GM12878 (cell line): ENCODE measurements around the gene SLC22A23. TPM values are rescaled to one million over a fixed set of nuclear protein-coding genes. Genes with fewer than 3 reads are reported as not detected.

ENCODE experiments used
- ATAC-seq: fragments of 200-7000 bp; cut with Tn5 transposase; 3 replicates; pipeline ENCODE4 v1.9.1; 2020; ENCODE audit warnings: mild to moderate bottlenecking, moderate library complexity
- BruUV-seq: library from RNA; stranded (reverse); fragments of 400-500 nt; replicated peaks from 2 replicates; lab custom pipeline; 2021; lab: Mats Ljungman, UMichigan
- CTCF ChIA-PET: fragments of 300-600 bp; sonication (Branson Sonifier 250); formaldehyde crosslinking; extraction: SDS; loops from one replicate; lab custom pipeline; 2021; ENCODE audit warnings: inconsistent platforms; lab: Yijun Ruan, JAX
- POLR2A ChIA-PET: fragments of 350-600 bp; formaldehyde crosslinking; extraction: SDS; loops from one replicate; lab custom pipeline; 2021; ENCODE audit warnings: inconsistent platforms; lab: Charles Lee
- RAD21 ChIA-PET: fragments of 300-600 bp; sonication (Branson Sonifier 250); formaldehyde crosslinking; loops from one replicate; lab custom pipeline; 2023; ENCODE audit warnings: antibody characterized with exemption; ENCODE audit not compliant: unreplicated experiment; lab: Charles Lee
- SMC1A ChIA-PET: fragments of 300-600 bp; sonication (Branson Sonifier 250); formaldehyde crosslinking; loops from one replicate; lab custom pipeline; 2023; ENCODE audit not compliant: unreplicated experiment, uncharacterized antibody; lab: Charles Lee
- DNase-seq: peaks from one replicate; pipeline ENCODE4 v3.0.0-alpha.2; 2011; ENCODE audit warnings: low read depth, low spot score
- FAIRE-seq: peaks from 3 replicates; lab custom pipeline; 2011; peaks lifted over from hg19 to GRCh38; lab: Jason Lieb, UNC
- H2AFZ ChIP-seq: 2 replicates; pipeline ENCODE4 v1.6.0; 2011; ENCODE audit warnings: low read depth, low read length, control low read depth; ENCODE audit not compliant: control insufficient read depth
- H3K27ac ChIP-seq: 2 replicates; pipeline ENCODE4 v1.5.1; 2011; ENCODE audit warnings: control low read depth; ENCODE audit not compliant: control insufficient read depth, insufficient read depth
- H3K27me3 ChIP-seq, 2 experiments: replicated peaks in 1 of 2; 2 replicates each; pipeline versions ENCODE4 v1.6.0 to v1.6.1; 2011; ENCODE audit warnings: low read length in 1 of 2; ENCODE audit not compliant: control insufficient read depth in 2 of 2, insufficient read depth in 2 of 2
- H3K36me3 ChIP-seq, 2 experiments: 2 replicates each; pipeline ENCODE4 v1.5.1; 2011; ENCODE audit warnings: low read length in 1 of 2; ENCODE audit not compliant: control insufficient read depth in 2 of 2, insufficient read depth in 2 of 2
- H3K4me1 ChIP-seq: 2 replicates; pipeline ENCODE4 v1.6.1; 2011; ENCODE audit warnings: mild to moderate bottlenecking, low read length, moderate library complexity, mixed read lengths; ENCODE audit not compliant: control insufficient read depth, insufficient read depth
- H3K4me2 ChIP-seq: 2 replicates; pipeline ENCODE4 v1.6.0; 2011; ENCODE audit warnings: control low read depth; ENCODE audit not compliant: control insufficient read depth, insufficient read depth
- H3K4me3 ChIP-seq: fragments of 200-600 bp; sonication (generic); 2 replicates; pipeline ENCODE4 v1.5.1; 2016
- H3K79me2 ChIP-seq: 2 replicates; pipeline ENCODE4 v1.6.0; 2011; ENCODE audit warnings: low read length; ENCODE audit not compliant: control insufficient read depth, insufficient read depth
- H3K9ac ChIP-seq: 2 replicates; pipeline ENCODE4 v1.8.0; 2011; ENCODE audit warnings: low read length, control low read depth, mixed read lengths; ENCODE audit not compliant: control insufficient read depth, insufficient read depth
- H3K9me3 ChIP-seq: replicated peaks from 3 replicates; pipeline ENCODE4 v1.5.1; 2011; ENCODE audit warnings: mild to moderate bottlenecking, low read length; ENCODE audit not compliant: control insufficient read depth, insufficient read depth
- H4K20me1 ChIP-seq: 2 replicates; pipeline ENCODE4 v1.6.0; 2011; ENCODE audit not compliant: control insufficient read depth, insufficient read depth
- BACH1 ChIP-seq: fragments of 450-650 bp; IDR thresholded peaks from 2 replicates; pipeline ENCODE4 v1.6.1; 2017; ENCODE audit warnings: mild to moderate bottlenecking, borderline replicate concordance
- BHLHE40 ChIP-seq, 2 experiments: fragments of 450-650 bp in 1 of 2; IDR thresholded peaks; 2 replicates each; pipeline ENCODE4 v1.6.1; 2011 to 2017; ENCODE audit warnings: low read depth in 2 of 2, borderline replicate concordance in 1 of 2, improper control_type of control experiment in 1 of 2, low read length in 1 of 2, mild to moderate bottlenecking in 1 of 2
- CHD4 ChIP-seq: fragments of 200-600 bp; sonication (generic); IDR thresholded peaks from 2 replicates; pipeline ENCODE4 v1.6.1; 2016; ENCODE audit warnings: mild to moderate bottlenecking
- CREB1 ChIP-seq: IDR thresholded peaks from 2 replicates; pipeline ENCODE4 v1.6.1; 2012; ENCODE audit warnings: low read depth, mild to moderate bottlenecking, inconsistent platforms
- EED ChIP-seq: sonication (generic); IDR thresholded peaks from 2 replicates; pipeline ENCODE4 v1.6.1; 2016; ENCODE audit warnings: antibody characterized with exemption, low read depth
- FOXK2 ChIP-seq: fragments of 450-650 bp; IDR thresholded peaks from 2 replicates; pipeline ENCODE4 v1.6.1; 2017; ENCODE audit warnings: mild to moderate bottlenecking, moderate library complexity
- HCFC1 ChIP-seq: fragments of 150-350 bp; IDR thresholded peaks from 2 replicates; pipeline ENCODE4 v1.6.1; 2014; ENCODE audit warnings: low read length
- KLF5 ChIP-seq: fragments of 450-650 bp; IDR thresholded peaks from 2 replicates; pipeline ENCODE4 v1.6.1; 2014; ENCODE audit warnings: mild to moderate bottlenecking; ENCODE audit not compliant: partially characterized antibody
- MXI1 ChIP-seq: fragments of 150-350 bp; IDR thresholded peaks from 2 replicates; pipeline ENCODE4 v1.6.1; 2011; ENCODE audit warnings: low read depth, mild to moderate bottlenecking, inconsistent platforms, low read length, improper control_type of control experiment
- SMARCA5 ChIP-seq: fragments of 450-650 bp; IDR thresholded peaks from 2 replicates; pipeline ENCODE4 v1.6.1; 2017; ENCODE audit warnings: mild to moderate bottlenecking
- STAT1 ChIP-seq: fragments of 450-650 bp; conservative IDR thresholded peaks from 2 replicates; pipeline ENCODE4 v1.6.1; 2014; ENCODE audit warnings: antibody characterized with exemption, mild to moderate bottlenecking
- TCF3 ChIP-seq: IDR thresholded peaks from 2 replicates; pipeline ENCODE4 v1.6.1; 2012; ENCODE audit warnings: low read depth, mild to moderate bottlenecking, low read length, borderline replicate concordance; ENCODE audit not compliant: insufficient read depth
- YBX1 ChIP-seq: fragments of 450-650 bp; IDR thresholded peaks from 2 replicates; pipeline ENCODE4 v1.6.1; 2016; ENCODE audit warnings: antibody characterized with exemption
- ZNF207 ChIP-seq: fragments of 450-650 bp; IDR thresholded peaks from 2 replicates; pipeline ENCODE4 v1.6.1; 2014; ENCODE audit warnings: antibody characterized with exemption, mild to moderate bottlenecking, borderline replicate concordance
- WGBS: methylation state at CpG from one replicate; pipeline ENCODE4 v1.1.6; 2016; ENCODE audit warnings: low lambda C conversion rate; ENCODE audit not compliant: insufficient replicate concordance, insufficient coverage; ENCODE audit errors: missing lambda C conversion rate; 5-methylcytosine and 5-hydroxymethylcytosine counted together
- in situ Hi-C: fragments of 300-500 bp; cut with MboI; formaldehyde crosslinking; loops from 9 replicates; pipeline ENCODE4 v1.14.3; 2018; ENCODE audit warnings: mixed read lengths
- intact Hi-C: fragments of 100-400 bp; cut with micrococcal nuclease; formaldehyde crosslinking; loops from one replicate; pipeline ENCODE4 v1.14.2; 2022; ENCODE audit not compliant: unreplicated experiment
- polyA plus RNA-seq, 11 experiments: library from polyadenylated mRNA; depleted of rRNA in 4 of 11; unstranded in 6 of 11; stranded (reverse) in 5 of 11; fragments of >200 nt; fragmentation: Nextera tagmentation in 4 of 11; fragmentation: Illumina TruSeq in 1 of 11; extraction: Ambion mirVana in 4 of 11; extraction: Trizol in 1 of 11; gene quantifications; 1 replicate in 1 of 11; 2 replicates in 10 of 11; pipeline versions ENCODE4 v1.2.1 to v1.2.3, GENCODE V29; 2011 to 2016; ENCODE audit warnings: inconsistent platforms in 2 of 11, missing spikeins in 2 of 11, low read depth in 1 of 11
- total RNA-seq, 4 experiments: library from RNA; depleted of rRNA in 3 of 4; stranded (reverse); fragments of >200 nt in 3 of 4; fragmentation: Illumina TruSeq in 1 of 4; extraction: Trizol in 1 of 4; gene quantifications; 2 replicates each; pipeline versions ENCODE4 v1.2.1 to v1.2.3, GENCODE V29; 2013 to 2021
- TF ChIP-seq, protein P1 (sequence below): fragments of 450-650 bp; formaldehyde crosslinking; IDR thresholded peaks from 2 replicates; pipeline ENCODE4 v1.4.0; 2020; ENCODE audit warnings: mild to moderate bottlenecking, moderate library complexity
- TF ChIP-seq, protein P2 (sequence below): IDR thresholded peaks from 2 replicates; pipeline ENCODE4 v1.6.1; 2012; ENCODE audit warnings: low read depth, low read length, improper control_type of control experiment

SLC22A23 gene
- total and polyA plus RNA-seq, 10 of the 15 experiments (the other 5 are each of a cell fraction or from before 2014, with no cell fraction given), result 0.20 to 2.4 (median 0.74) TPM

GRCh38 chr6:3423439-3424184 is 33.2 kb downstream of the SLC22A23 start (continued):
- TF ChIP-seq, protein P1, sequence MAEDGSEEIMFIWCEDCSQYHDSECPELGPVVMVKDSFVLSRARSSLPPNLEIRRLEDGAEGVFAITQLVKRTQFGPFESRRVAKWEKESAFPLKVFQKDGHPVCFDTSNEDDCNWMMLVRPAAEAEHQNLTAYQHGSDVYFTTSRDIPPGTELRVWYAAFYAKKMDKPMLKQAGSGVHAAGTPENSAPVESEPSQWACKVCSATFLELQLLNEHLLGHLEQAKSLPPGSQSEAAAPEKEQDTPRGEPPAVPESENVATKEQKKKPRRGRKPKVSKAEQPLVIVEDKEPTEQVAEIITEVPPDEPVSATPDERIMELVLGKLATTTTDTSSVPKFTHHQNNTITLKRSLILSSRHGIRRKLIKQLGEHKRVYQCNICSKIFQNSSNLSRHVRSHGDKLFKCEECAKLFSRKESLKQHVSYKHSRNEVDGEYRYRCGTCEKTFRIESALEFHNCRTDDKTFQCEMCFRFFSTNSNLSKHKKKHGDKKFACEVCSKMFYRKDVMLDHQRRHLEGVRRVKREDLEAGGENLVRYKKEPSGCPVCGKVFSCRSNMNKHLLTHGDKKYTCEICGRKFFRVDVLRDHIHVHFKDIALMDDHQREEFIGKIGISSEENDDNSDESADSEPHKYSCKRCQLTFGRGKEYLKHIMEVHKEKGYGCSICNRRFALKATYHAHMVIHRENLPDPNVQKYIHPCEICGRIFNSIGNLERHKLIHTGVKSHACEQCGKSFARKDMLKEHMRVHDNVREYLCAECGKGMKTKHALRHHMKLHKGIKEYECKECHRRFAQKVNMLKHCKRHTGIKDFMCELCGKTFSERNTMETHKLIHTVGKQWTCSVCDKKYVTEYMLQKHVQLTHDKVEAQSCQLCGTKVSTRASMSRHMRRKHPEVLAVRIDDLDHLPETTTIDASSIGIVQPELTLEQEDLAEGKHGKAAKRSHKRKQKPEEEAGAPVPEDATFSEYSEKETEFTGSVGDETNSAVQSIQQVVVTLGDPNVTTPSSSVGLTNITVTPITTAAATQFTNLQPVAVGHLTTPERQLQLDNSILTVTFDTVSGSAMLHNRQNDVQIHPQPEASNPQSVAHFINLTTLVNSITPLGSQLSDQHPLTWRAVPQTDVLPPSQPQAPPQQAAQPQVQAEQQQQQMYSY (CRISPR knock-in tag), result no peak
- no peak for TF ChIP-seq KLF5
- no peak for TF ChIP-seq TCF3
- TF ChIP-seq, all 136 proteins: peak for 0

- Histone ChIP-seq H3K9ac (no peak overlapping the region), H3K4me2 (no peak overlapping the region), H3K4me1 (no peaks in the 10 kb centered on the region), H2AFZ (no peak overlapping the region), H3K27me3 (no peaks in the 10 kb centered on the region), H3K27ac (peak overlapping the region; percentile 25; the same call in 1 of the 2 replicates), H3K79me2 (no peaks in the 10 kb centered on the region), H3K36me3 (no peaks in the 10 kb centered on the region), H3K4me3 (no peak overlapping the region), H3K9me3 (no peaks in the 10 kb centered on the region), H4K20me1 (no peaks in the 10 kb centered on the region; the same call in 1 of the 2 replicates)
- BruUV-seq, result no TSS peak
- FAIRE-seq (no peak), ATAC-seq (no peak), DNase-seq (no peak)
- intact Hi-C loops, result no loop called here
- WGBS, result 55% methylated on average over 6 of the region's 6 CpGs
- ChIA-PET RAD21 (interaction anchor here (0.8 to 3.3 kb wide), 11 partner anchors 10 to 98 kb away, joined by 3 to 22 read pairs (median 3); no protein-coding TSS in a partner anchor), CTCF (interaction anchor here (0.8 to 3.2 kb wide), 8 partner anchors 10 to 309 kb away, joined by 3 to 21 read pairs (median 4); no protein-coding TSS in a partner anchor), POLR2A (interaction anchor here (0.5 to 2.8 kb wide), 6 partner anchors 10 to 301 kb away, joined by 3 to 16 read pairs (median 5); no protein-coding TSS in a partner anchor), SMC1A (interaction anchor here (0.8 to 3.3 kb wide), 17 partner anchors 10 to 309 kb away, joined by 3 to 19 read pairs (median 4); no protein-coding TSS in a partner anchor)
- in situ Hi-C loops, result no loop called here
- no peak for TF ChIP-seq YBX1
- TF ChIP-seq ZNF207, result no peak
- TF ChIP-seq MXI1, result no peak
- TF ChIP-seq STAT1, result no peak
- TF ChIP-seq CREB1, result no peak
- TF ChIP-seq BACH1, result no peak
- TF ChIP-seq CHD4, result no peak
- no peak for TF ChIP-seq FOXK2
- TF ChIP-seq, protein P2, sequence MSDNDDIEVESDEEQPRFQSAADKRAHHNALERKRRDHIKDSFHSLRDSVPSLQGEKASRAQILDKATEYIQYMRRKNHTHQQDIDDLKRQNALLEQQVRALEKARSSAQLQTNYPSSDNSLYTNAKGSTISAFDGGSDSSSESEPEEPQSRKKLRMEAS, result no peak
- TF ChIP-seq EED, result no peak
- no peak for TF ChIP-seq HCFC1
- TF ChIP-seq BHLHE40 (IDR thresholded peaks at IDR 0.05; ENCODE audit: borderline replicate concordance in 1 of 2, low read depth in 2 of 2, low read length in 1 of 2), result no peak
- TF ChIP-seq SMARCA5, result no peak
Measured at GRCh38 chr6:3422435-3423070, 34.3 kb downstream of the SLC22A23 start.
